Liver (tissue), 3 donors: ENCODE results near the gene LMTK2.

Experiments
- EGR1 ChIP-seq, 2 donors: IDR thresholded peaks; 2 replicates each; pipeline ENCODE4 v1.6.1; 2016 to 2018; ENCODE audit warnings: antibody characterized with exemption in 2 of 2, low read depth in 2 of 2
- FOXA1 ChIP-seq: IDR thresholded peaks from 2 replicates; pipeline ENCODE4 v1.6.1; 2016; ENCODE audit warnings: antibody characterized with exemption
- GABPA ChIP-seq, 2 donors: IDR thresholded peaks in 1 of 2; conservative IDR thresholded peaks in 1 of 2; 2 replicates each; pipeline ENCODE4 v1.6.1; 2016; ENCODE audit warnings: antibody characterized with exemption in 2 of 2, mild to moderate bottlenecking in 1 of 2, moderate library complexity in 1 of 2
- JUND ChIP-seq, 2 donors: IDR thresholded peaks; 2 replicates each; pipeline ENCODE4 v1.6.1; 2016; ENCODE audit warnings: antibody characterized with exemption in 2 of 2
- MAX ChIP-seq: IDR thresholded peaks from 2 replicates; pipeline ENCODE4 v1.6.1; 2016; ENCODE audit warnings: antibody characterized with exemption
- RAD21 ChIP-seq, 2 donors: IDR thresholded peaks; 2 replicates each; pipeline ENCODE4 v1.6.1; 2016; ENCODE audit warnings: antibody characterized with exemption in 2 of 2, mild to moderate bottlenecking in 2 of 2
- SP1 ChIP-seq: IDR thresholded peaks from 2 replicates; pipeline ENCODE4 v1.6.1; 2018; ENCODE audit warnings: antibody characterized with exemption, mild to moderate bottlenecking
- TAF1 ChIP-seq: conservative IDR thresholded peaks from 2 replicates; pipeline ENCODE4 v1.6.1; 2016; ENCODE audit warnings: antibody characterized with exemption, mild to moderate bottlenecking
- YY1 ChIP-seq: IDR thresholded peaks from 2 replicates; pipeline ENCODE4 v1.6.1; 2016; ENCODE audit warnings: antibody characterized with exemption, mild to moderate bottlenecking
- ZBTB33 ChIP-seq: IDR thresholded peaks from 2 replicates; pipeline ENCODE4 v1.6.1; 2016; ENCODE audit warnings: antibody characterized with exemption
- TF ChIP-seq, protein P1 (sequence below): fragments of 150-350 bp; IDR thresholded peaks from 2 replicates; pipeline ENCODE4 v1.5.1; 2017; ENCODE audit warnings: improper control_type of control experiment, low read depth, low read length; ENCODE audit not compliant: missing input control
- TF ChIP-seq, protein P2 (sequence below): IDR thresholded peaks from 2 replicates; pipeline ENCODE4 v1.6.1; 2016; ENCODE audit warnings: antibody characterized with exemption, mild to moderate bottlenecking
- TF ChIP-seq, protein P3 (sequence below): IDR thresholded peaks from 2 replicates; pipeline ENCODE4 v1.6.1; 2016; ENCODE audit warnings: antibody characterized with exemption
- donor health status: healthy.
- donor health status: healthy.

GRCh38 chr7:98203964-98204605 is 97.4 kb downstream of the LMTK2 start:
- TF ChIP-seq, protein P1, sequence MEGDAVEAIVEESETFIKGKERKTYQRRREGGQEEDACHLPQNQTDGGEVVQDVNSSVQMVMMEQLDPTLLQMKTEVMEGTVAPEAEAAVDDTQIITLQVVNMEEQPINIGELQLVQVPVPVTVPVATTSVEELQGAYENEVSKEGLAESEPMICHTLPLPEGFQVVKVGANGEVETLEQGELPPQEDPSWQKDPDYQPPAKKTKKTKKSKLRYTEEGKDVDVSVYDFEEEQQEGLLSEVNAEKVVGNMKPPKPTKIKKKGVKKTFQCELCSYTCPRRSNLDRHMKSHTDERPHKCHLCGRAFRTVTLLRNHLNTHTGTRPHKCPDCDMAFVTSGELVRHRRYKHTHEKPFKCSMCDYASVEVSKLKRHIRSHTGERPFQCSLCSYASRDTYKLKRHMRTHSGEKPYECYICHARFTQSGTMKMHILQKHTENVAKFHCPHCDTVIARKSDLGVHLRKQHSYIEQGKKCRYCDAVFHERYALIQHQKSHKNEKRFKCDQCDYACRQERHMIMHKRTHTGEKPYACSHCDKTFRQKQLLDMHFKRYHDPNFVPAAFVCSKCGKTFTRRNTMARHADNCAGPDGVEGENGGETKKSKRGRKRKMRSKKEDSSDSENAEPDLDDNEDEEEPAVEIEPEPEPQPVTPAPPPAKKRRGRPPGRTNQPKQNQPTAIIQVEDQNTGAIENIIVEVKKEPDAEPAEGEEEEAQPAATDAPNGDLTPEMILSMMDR: no peak
- TF ChIP-seq, protein P2, sequence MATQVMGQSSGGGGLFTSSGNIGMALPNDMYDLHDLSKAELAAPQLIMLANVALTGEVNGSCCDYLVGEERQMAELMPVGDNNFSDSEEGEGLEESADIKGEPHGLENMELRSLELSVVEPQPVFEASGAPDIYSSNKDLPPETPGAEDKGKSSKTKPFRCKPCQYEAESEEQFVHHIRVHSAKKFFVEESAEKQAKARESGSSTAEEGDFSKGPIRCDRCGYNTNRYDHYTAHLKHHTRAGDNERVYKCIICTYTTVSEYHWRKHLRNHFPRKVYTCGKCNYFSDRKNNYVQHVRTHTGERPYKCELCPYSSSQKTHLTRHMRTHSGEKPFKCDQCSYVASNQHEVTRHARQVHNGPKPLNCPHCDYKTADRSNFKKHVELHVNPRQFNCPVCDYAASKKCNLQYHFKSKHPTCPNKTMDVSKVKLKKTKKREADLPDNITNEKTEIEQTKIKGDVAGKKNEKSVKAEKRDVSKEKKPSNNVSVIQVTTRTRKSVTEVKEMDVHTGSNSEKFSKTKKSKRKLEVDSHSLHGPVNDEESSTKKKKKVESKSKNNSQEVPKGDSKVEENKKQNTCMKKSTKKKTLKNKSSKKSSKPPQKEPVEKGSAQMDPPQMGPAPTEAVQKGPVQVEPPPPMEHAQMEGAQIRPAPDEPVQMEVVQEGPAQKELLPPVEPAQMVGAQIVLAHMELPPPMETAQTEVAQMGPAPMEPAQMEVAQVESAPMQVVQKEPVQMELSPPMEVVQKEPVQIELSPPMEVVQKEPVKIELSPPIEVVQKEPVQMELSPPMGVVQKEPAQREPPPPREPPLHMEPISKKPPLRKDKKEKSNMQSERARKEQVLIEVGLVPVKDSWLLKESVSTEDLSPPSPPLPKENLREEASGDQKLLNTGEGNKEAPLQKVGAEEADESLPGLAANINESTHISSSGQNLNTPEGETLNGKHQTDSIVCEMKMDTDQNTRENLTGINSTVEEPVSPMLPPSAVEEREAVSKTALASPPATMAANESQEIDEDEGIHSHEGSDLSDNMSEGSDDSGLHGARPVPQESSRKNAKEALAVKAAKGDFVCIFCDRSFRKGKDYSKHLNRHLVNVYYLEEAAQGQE: no peak
- TF ChIP-seq YY1: no peak
- no peak for TF ChIP-seq JUND (IDR thresholded peaks at IDR 0.05)
- no peak for TF ChIP-seq MAX
- TF ChIP-seq TAF1: no peak
- TF ChIP-seq, protein P3, sequence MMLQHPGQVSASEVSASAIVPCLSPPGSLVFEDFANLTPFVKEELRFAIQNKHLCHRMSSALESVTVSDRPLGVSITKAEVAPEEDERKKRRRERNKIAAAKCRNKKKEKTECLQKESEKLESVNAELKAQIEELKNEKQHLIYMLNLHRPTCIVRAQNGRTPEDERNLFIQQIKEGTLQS: no peak
- no peak for TF ChIP-seq GABPA (IDR thresholded peaks at IDR 0.05 in 1 of 2, conservative IDR thresholded peaks at IDR 0.05 in 1 of 2)
- TF ChIP-seq ZBTB33: no peak
- no peak for TF ChIP-seq EGR1 (IDR thresholded peaks at IDR 0.05; ENCODE audit: low read depth in 2 of 2)
- TF ChIP-seq FOXA1: no peak
- no peak for TF ChIP-seq RAD21 (IDR thresholded peaks at IDR 0.05)
- no peak for TF ChIP-seq SP1
